HL-60 (cell line): ENCODE results near the gene KRTAP5-5.

Source experiments
- GABPA ChIP-seq: IDR thresholded peaks from 2 replicates; pipeline ENCODE4 v1.6.1; 2012; ENCODE audit warnings: low read depth
- POLR2AphosphoS5 ChIP-seq: IDR thresholded peaks from 2 replicates; pipeline ENCODE4 v1.6.1; 2012; ENCODE audit warnings: low read depth
- TF ChIP-seq, protein P1 (sequence below): IDR thresholded peaks from one replicate; pipeline ENCODE4 v1.5.1; 2011; ENCODE audit warnings: low read length, control low read depth, inconsistent platforms; ENCODE audit not compliant: insufficient read depth
- TF ChIP-seq, protein P2 (sequence below): IDR thresholded peaks from 2 replicates; pipeline ENCODE4 v1.6.1; 2012; ENCODE audit warnings: low read depth; ENCODE audit not compliant: insufficient replicate concordance

DNA sequence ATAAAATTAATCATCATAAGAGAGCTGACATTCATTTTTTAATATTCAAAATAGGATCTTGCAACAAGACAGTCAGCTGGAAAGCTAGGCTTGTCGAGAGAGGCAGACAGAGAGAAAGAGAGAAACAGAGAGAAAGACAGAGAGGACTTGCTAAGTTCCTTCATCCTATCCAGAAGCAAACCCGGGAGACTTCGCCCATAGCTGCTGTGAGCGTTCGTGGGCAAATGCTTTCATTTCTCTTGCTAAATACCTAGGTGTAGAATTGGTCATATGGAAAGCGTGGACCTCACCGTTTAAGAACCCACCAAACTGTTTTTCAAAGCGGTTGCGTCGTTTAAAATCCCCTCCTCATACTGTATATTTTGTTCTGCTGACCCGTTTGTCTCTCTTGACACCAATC lies 42.1 kb downstream of the KRTAP5-5 start:
- TF ChIP-seq, protein P1, sequence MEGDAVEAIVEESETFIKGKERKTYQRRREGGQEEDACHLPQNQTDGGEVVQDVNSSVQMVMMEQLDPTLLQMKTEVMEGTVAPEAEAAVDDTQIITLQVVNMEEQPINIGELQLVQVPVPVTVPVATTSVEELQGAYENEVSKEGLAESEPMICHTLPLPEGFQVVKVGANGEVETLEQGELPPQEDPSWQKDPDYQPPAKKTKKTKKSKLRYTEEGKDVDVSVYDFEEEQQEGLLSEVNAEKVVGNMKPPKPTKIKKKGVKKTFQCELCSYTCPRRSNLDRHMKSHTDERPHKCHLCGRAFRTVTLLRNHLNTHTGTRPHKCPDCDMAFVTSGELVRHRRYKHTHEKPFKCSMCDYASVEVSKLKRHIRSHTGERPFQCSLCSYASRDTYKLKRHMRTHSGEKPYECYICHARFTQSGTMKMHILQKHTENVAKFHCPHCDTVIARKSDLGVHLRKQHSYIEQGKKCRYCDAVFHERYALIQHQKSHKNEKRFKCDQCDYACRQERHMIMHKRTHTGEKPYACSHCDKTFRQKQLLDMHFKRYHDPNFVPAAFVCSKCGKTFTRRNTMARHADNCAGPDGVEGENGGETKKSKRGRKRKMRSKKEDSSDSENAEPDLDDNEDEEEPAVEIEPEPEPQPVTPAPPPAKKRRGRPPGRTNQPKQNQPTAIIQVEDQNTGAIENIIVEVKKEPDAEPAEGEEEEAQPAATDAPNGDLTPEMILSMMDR, result no peak
- no peak for TF ChIP-seq POLR2AphosphoS5
- TF ChIP-seq, protein P2, sequence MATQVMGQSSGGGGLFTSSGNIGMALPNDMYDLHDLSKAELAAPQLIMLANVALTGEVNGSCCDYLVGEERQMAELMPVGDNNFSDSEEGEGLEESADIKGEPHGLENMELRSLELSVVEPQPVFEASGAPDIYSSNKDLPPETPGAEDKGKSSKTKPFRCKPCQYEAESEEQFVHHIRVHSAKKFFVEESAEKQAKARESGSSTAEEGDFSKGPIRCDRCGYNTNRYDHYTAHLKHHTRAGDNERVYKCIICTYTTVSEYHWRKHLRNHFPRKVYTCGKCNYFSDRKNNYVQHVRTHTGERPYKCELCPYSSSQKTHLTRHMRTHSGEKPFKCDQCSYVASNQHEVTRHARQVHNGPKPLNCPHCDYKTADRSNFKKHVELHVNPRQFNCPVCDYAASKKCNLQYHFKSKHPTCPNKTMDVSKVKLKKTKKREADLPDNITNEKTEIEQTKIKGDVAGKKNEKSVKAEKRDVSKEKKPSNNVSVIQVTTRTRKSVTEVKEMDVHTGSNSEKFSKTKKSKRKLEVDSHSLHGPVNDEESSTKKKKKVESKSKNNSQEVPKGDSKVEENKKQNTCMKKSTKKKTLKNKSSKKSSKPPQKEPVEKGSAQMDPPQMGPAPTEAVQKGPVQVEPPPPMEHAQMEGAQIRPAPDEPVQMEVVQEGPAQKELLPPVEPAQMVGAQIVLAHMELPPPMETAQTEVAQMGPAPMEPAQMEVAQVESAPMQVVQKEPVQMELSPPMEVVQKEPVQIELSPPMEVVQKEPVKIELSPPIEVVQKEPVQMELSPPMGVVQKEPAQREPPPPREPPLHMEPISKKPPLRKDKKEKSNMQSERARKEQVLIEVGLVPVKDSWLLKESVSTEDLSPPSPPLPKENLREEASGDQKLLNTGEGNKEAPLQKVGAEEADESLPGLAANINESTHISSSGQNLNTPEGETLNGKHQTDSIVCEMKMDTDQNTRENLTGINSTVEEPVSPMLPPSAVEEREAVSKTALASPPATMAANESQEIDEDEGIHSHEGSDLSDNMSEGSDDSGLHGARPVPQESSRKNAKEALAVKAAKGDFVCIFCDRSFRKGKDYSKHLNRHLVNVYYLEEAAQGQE, result no peak
- TF ChIP-seq GABPA, result no peak
